CD4-positive, alpha-beta T cell treated with Interleukin-12 subunit alpha and Interleukin-12 subunit beta, for 1 hour (primary cell): Measurements from ENCODE around the gene ERCC8.
"Not testable (repeated sequence)": the region's sequence is repeated elsewhere in the genome, so short reads cannot be mapped to it uniquely, and the experiment has no call there.

Experiments used
- DNase-seq: peaks from one replicate; pipeline ENCODE4 v3.0.0-alpha.2; 2020

The ERCC8 gene

GRCh38 chr5:60903356-60903755 is 41.5 kb downstream of the ERCC8 start:
- DNase-seq = no peak

- DNase-seq = no peak
These were observed 47.9 kb downstream of the ERCC8 start for GRCh38 chr5:60896991-60897390.

- no peak for DNase-seq
These were observed 51.3 kb downstream of the ERCC8 start for GRCh38 chr5:60893521-60893920.

- no peak for DNase-seq
These were observed 53.2 kb downstream of the ERCC8 start for GRCh38 chr5:60891667-60892066.

GRCh38 chr5:60888359-60889061 is 56.4 kb downstream of the ERCC8 start:
- no peak for DNase-seq

GRCh38 chr5:60887746-60888145 is 57.1 kb downstream of the ERCC8 start:
- no peak for DNase-seq

GRCh38 chr5:60887096-60887495 is 57.8 kb downstream of the ERCC8 start:
- DNase-seq = no peak

GRCh38 chr5:60886158-60886557 is 58.7 kb downstream of the ERCC8 start:
- DNase-seq = no peak

GRCh38 chr5:60883229-60883628 is 61.6 kb downstream of the ERCC8 start:
- no peak for DNase-seq

- no peak for DNase-seq
These were observed 72.0 kb downstream of the ERCC8 start for GRCh38 chr5:60872892-60873291.

- DNase-seq = no peak
These were observed 74.0 kb downstream of the ERCC8 start for GRCh38 chr5:60870857-60871256.

GRCh38 chr5:60860572-60860971 is 84.3 kb downstream of the ERCC8 start:
- DNase-seq = not testable (repeated sequence)

- DNase-seq = no peak
These were observed 88.8 kb downstream of the ERCC8 start for GRCh38 chr5:60856066-60856465.

GRCh38 chr5:60852940-60853339 is 91.9 kb downstream of the ERCC8 start:
- DNase-seq = no peak

- no peak for DNase-seq
These were observed 92.6 kb downstream of the ERCC8 start for GRCh38 chr5:60852317-60852716.

- DNase-seq = no peak
These were observed 93.2 kb downstream of the ERCC8 start for GRCh38 chr5:60851626-60852025.

GRCh38 chr5:60846298-60846697 is 98.6 kb downstream of the ERCC8 start:
- no peak for DNase-seq

- DNase-seq = no peak
These were observed 100.6 kb downstream of the ERCC8 start, which contains the start of gene ELOVL7 for GRCh38 chr5:60843936-60844905. Gene ELOVL7, minus strand, starts transcription at chr5:60844269. Its CDS starts 56,872 bp downstream, at chr5:60787397.

- no peak for DNase-seq
These were observed 101.4 kb downstream of the ERCC8 start for GRCh38 chr5:60843386-60843935.

- DNase-seq = no peak
These were observed 101.9 kb downstream of the ERCC8 start for GRCh38 chr5:60842871-60843385.

- no peak for DNase-seq
These were observed 103.5 kb downstream of the ERCC8 start for GRCh38 chr5:60841361-60841760.

GRCh38 chr5:60836131-60836530 is 108.7 kb downstream of the ERCC8 start:
- DNase-seq = no peak

- no peak for DNase-seq
These were observed 109.3 kb downstream of the ERCC8 start for GRCh38 chr5:60835554-60835953.
